ENCODE measurements around the gene TTC28.

The TTC28 gene

DNA sequence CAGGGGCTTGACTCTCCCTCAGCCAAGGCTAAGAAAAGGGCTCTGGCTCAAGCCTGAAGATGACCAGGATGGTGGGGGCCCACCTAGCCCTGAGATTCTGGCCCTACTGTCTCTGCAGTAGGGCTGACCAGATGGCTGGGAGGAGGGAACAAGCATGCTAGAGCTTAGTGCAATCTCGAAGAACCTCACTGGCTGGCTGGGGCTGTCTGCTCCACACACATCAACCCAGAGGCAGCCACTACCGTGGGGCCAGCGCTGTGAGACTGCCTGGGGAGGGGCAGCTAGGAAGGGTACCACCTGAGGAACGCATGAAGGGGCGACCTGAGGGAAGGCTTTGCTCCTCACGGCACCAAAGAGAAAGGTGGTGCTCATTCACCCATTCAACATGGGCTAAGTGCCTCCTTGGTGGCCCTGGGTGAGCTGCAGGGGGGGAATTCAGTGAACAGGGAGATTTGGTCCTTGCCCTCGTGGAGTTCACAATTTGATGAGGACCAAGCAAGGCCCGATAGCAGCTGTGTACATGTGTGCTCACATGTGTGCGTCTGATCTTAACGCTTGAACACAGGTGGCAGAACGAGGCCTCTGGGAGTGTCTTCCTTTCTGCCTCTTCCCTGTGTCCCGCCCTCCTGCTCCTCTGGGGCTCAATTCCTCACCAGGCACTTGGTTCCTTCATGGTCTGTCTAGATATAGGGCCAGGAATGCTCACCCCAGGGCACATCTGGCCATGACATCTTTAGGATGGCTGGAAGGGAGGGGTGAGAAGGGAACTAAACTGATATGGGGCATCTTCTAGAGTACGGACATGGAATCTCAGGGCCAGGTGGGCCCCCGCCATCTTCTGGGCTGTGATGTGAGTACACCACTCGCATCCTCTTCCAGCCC, 658.3 kb downstream of the TTC28 start:
- ChIA-PET POLR2A (no interaction called here), CTCF (interaction anchor here (1.1 to 4.8 kb wide), 17 partner anchors 8 to 1007 kb away, joined by 3 to 65 read pairs (median 5); no protein-coding TSS in a partner anchor)
- TF ChIP-seq, protein P1, sequence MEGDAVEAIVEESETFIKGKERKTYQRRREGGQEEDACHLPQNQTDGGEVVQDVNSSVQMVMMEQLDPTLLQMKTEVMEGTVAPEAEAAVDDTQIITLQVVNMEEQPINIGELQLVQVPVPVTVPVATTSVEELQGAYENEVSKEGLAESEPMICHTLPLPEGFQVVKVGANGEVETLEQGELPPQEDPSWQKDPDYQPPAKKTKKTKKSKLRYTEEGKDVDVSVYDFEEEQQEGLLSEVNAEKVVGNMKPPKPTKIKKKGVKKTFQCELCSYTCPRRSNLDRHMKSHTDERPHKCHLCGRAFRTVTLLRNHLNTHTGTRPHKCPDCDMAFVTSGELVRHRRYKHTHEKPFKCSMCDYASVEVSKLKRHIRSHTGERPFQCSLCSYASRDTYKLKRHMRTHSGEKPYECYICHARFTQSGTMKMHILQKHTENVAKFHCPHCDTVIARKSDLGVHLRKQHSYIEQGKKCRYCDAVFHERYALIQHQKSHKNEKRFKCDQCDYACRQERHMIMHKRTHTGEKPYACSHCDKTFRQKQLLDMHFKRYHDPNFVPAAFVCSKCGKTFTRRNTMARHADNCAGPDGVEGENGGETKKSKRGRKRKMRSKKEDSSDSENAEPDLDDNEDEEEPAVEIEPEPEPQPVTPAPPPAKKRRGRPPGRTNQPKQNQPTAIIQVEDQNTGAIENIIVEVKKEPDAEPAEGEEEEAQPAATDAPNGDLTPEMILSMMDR (IDR thresholded peaks at IDR 0.05; ENCODE audit: control extremely low read depth, extremely low read depth, low read depth, missing control alignments) = no peak
- DNase-seq (ENCODE audit: extremely low spot score) = no peak

DNA sequence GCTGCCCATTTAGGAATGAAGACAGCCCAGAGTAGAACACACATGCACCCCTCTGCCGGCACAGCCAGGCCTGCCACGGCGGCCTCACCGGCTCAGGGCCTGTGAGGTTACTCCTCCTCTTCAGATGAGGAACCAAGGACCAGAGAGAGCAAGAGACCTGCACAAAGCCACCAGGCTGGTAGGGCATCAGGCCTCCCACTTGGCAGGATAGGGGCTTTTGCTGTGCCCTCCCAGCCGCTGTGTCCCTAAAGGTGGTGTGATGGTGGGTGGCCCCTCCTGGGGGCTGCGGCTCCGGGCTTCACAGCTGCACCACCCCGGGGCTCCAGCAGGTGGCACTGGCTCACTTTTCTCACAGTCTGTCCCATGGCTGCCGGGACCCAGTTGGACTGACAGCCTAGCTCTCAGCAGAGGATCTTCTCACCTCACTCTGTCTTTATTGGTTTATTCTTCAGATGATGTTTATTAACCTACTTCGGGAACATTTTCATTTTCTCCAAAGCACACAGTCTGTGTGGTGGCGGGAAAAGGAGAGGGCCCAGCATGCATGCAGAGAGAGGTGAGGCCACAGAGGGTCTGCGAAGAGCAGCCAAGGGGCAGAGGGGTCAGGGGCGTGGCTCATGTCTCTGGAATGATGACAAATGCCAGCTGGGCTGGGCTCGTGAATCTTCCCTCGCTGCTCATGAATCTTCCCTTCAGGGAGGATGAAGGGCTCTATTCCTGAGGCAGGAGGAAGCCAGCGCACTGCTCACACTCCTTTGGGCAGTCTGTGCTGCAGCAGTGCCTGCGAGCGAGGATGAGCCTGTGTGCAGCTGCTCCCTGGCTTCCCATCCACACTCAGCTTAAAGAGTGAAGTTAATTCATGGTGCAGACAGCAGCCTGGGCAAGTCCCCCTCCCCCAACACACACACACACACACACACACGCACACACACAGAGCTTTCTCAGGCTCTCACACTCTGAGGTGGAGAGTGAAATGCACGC, 659.5 kb downstream of the TTC28 start:
- TF ChIP-seq, protein P1 (IDR thresholded peaks at IDR 0.05; ENCODE audit: control extremely low read depth, extremely low read depth, low read depth, missing control alignments) = peak; percentile 92
- ChIA-PET CTCF (interaction anchor here (0.6 to 4.8 kb wide), 31 partner anchors 9 to 1035 kb away, joined by 3 to 65 read pairs (median 4); no protein-coding TSS in a partner anchor), POLR2A (no interaction called here)
- DNase-seq (ENCODE audit: extremely low spot score) = peak; percentile 78

DNA sequence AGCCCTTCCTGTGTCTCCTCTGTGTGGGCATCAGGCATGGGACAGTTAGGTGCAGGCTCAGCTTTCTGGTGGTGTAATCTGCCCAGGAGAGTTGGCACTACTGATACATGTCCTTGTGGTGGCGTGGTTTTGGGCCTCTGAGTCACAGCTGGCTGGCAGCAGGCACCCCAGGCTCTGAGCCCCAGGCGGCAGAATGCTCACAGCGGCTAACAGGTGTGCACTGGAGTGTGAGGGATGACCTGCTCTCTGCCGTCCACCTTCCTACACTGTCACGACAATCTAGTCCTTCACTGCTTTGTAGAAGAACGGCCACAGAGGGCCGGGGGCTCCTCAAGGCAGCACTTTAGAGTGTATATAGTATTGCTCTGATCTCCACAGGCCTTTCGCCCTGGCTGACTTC, 660.3 kb downstream of the TTC28 start:
- ChIA-PET CTCF (interaction anchor here (1.0 to 4.8 kb wide), 23 partner anchors 10 to 761 kb away, joined by 3 to 65 read pairs (median 4); partner anchors contain the start of gene PITPNB), POLR2A (no interaction called here)
- TF ChIP-seq, protein P1 (IDR thresholded peaks at IDR 0.05; ENCODE audit: control extremely low read depth, extremely low read depth, low read depth, missing control alignments) = no peak
- no peak for DNase-seq (ENCODE audit: extremely low spot score)

DNA sequence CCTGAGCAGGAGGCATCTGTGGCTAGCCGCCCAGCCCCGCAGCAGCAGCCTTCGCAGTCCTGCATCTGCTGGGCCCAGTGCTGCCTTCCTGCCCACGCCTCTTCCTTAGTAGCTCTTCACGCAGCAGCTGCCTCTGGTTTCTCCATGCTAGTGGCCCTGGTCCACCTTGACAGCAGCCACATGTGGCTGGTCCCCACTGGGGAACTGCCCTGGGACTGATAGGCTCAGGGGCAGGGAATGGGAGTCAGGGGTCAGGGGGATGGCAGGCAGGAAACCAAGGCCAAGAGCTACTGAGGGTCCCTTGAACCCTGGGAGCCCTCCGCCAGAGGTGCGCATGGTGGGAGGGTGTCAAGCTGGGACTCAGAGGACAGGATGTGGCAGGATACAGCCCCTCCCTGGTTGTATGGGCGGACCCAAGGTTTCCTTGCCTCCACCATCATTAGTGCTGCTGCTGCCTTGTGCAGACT, 661.1 kb downstream of the TTC28 start:
- POLR2A ChIA-PET = no interaction called here
- no peak for DNase-seq (ENCODE audit: extremely low spot score)
- CTCF ChIA-PET = interaction anchor here (1.0 to 4.8 kb wide), 13 partner anchors 11 to 576 kb away, joined by 3 to 65 read pairs (median 6); partner anchors contain the start of gene PITPNB
- TF ChIP-seq, protein P1 (IDR thresholded peaks at IDR 0.05; ENCODE audit: control extremely low read depth, extremely low read depth, low read depth, missing control alignments) = no peak

DNA sequence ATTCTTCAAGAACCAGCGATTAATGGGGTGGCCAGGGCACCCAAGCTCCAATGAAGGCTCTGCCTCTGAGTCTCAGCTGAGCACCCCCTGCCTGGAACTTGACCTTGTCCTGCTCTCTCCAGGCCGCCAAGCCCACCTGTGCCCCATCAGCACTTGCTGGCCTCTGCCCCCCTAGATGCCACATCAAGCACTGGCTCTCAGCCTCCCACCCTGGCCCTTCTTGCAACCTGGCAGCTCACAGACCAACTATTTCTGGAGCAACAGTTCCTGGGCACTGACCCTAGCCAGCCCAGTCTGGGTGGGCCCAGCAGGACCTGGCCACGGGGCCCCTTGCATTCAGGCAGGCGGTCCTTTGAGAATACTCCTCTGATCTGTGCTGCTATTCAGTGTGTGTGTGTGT, 661.8 kb downstream of the TTC28 start:
- no peak for DNase-seq (ENCODE audit: extremely low spot score)
- POLR2A ChIA-PET = no interaction called here
- TF ChIP-seq, protein P1 (IDR thresholded peaks at IDR 0.05; ENCODE audit: control extremely low read depth, extremely low read depth, low read depth, missing control alignments) = no peak
- CTCF ChIA-PET = interaction anchor here (1.1 to 4.8 kb wide), 6 partner anchors 12 to 576 kb away, joined by 3 to 65 read pairs (median 12); partner anchors contain the start of gene PITPNB

DNA sequence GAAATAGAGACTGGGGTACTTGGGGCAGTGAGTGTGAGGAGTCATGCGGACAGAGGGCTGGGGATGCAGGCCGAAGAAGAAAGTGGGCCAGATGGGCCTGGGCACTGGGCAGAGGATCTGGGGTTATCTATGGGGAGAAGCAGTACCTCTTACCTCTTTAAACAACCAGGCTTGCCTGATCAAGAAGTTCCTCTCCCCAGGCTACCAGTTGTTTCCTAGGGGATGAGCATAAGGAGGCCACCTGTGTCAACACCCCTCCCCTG, 662.2 kb downstream of the TTC28 start:
- DNase-seq (ENCODE audit: extremely low spot score) = no peak
- TF ChIP-seq, protein P1 (IDR thresholded peaks at IDR 0.05; ENCODE audit: control extremely low read depth, extremely low read depth, low read depth, missing control alignments) = no peak
- POLR2A ChIA-PET = no interaction called here
- CTCF ChIA-PET = interaction anchor here (1.1 to 4.8 kb wide), 2 partner anchors 12 to 577 kb away, joined by 3 to 65 read pairs; no protein-coding TSS in a partner anchor

Data from GM10248 (cell line).